HepG2 (cell line): Measurements from ENCODE around the gene THRAP3. TPM values are rescaled to one million over a fixed set of nuclear protein-coding genes. Genes with fewer than 3 reads are reported as not detected.
A peak's percentile ranks its signal among the peaks of the same experiment; 100 is the strongest.

Experiments used
- ATAC-seq: fragments of 200-7000 bp; cut with Tn5 transposase; 3 replicates; pipeline ENCODE4 v1.9.1; 2020; ENCODE audit warnings: mild to moderate bottlenecking, moderate library complexity
- BruUV-seq: library from RNA; stranded (reverse); fragments of 400-500 nt; replicated peaks from 2 replicates; lab custom pipeline; 2021; lab: Mats Ljungman, UMichigan
- CTCF ChIA-PET: fragments of 300-600 bp; formaldehyde crosslinking; extraction: SDS; loops from one replicate; lab custom pipeline; 2021; ENCODE audit warnings: low total read pairs, inconsistent platforms, low intra/inter-chr PET ratio; lab: Yijun Ruan, JAX
- POLR2A ChIA-PET: fragments of 350-600 bp; sonication (Branson Sonifier 250); formaldehyde crosslinking; loops from one replicate; lab custom pipeline; 2020; ENCODE audit warnings: antibody characterized with exemption, inconsistent platforms; lab: Yijun Ruan, JAX
- DNase-seq: peaks from one replicate; pipeline ENCODE4 v3.0.0-alpha.2; 2015; ENCODE audit warnings: low spot score
- FAIRE-seq: peaks from 3 replicates; lab custom pipeline; 2011; peaks lifted over from hg19 to GRCh38; lab: Jason Lieb, UNC
- H2AFZ ChIP-seq: one replicate; pipeline ENCODE4 v1.6.1; 2011; ENCODE audit warnings: low read length, inconsistent platforms
- H3K27ac ChIP-seq: fragments of 300-600 bp; 3 replicates; pipeline ENCODE4 v1.8.0; 2011; ENCODE audit warnings: mixed run types, mild to moderate bottlenecking, mixed read lengths, low read length, inconsistent platforms; ENCODE audit not compliant: insufficient read depth; ENCODE audit errors: extremely low read length
- H3K27me3 ChIP-seq, 2 experiments: fragments of 200-600 bp in 1 of 2; 2 replicates in 1 of 2; 3 replicates in 1 of 2; pipeline versions ENCODE4 v1.6.0 to v1.8.0; 2011; ENCODE audit warnings: low read length in 2 of 2, mild to moderate bottlenecking in 2 of 2, moderate library complexity in 2 of 2, inconsistent platforms in 1 of 2; ENCODE audit not compliant: insufficient read depth in 2 of 2, control insufficient read depth in 1 of 2
- H3K36me3 ChIP-seq, 2 experiments: fragments of 200-600 bp in 1 of 2; replicated peaks in 1 of 2; 2 replicates in 1 of 2; 3 replicates in 1 of 2; pipeline versions ENCODE4 v1.5.1 to v1.8.0; 2011; ENCODE audit warnings: low read length in 2 of 2, inconsistent platforms in 1 of 2; ENCODE audit not compliant: insufficient read depth in 2 of 2, control insufficient read depth in 1 of 2
- H3K4me1 ChIP-seq: 2 replicates; pipeline ENCODE4 v1.5.1; 2012; ENCODE audit warnings: low read length, inconsistent platforms; ENCODE audit not compliant: insufficient read depth
- H3K4me2 ChIP-seq: 2 replicates; pipeline ENCODE4 v1.6.0; 2011; ENCODE audit warnings: low read depth, low read length, inconsistent platforms
- H3K4me3 ChIP-seq, 3 experiments: fragments of 200-600 bp in 1 of 3; sonication (generic), shearing (Covaris generic) in 1 of 3; replicated peaks in 1 of 3; 2 replicates each; pipeline ENCODE4 v1.5.1; 2011 to 2016; ENCODE audit warnings: low read length in 3 of 3, inconsistent platforms in 2 of 3, low read depth in 2 of 3, mild to moderate bottlenecking in 2 of 3, control low read depth in 1 of 3, mixed read lengths in 1 of 3; ENCODE audit not compliant: insufficient read depth in 1 of 3
- H3K79me2 ChIP-seq: one replicate; pipeline ENCODE4 v1.6.1; 2011; ENCODE audit warnings: low read length, inconsistent platforms; ENCODE audit not compliant: insufficient read depth
- H3K9ac ChIP-seq: 2 replicates; pipeline ENCODE4 v1.6.0; 2011; ENCODE audit warnings: mild to moderate bottlenecking, low read depth, low read length, inconsistent platforms; ENCODE audit not compliant: insufficient read depth
- H3K9me3 ChIP-seq: 2 replicates; pipeline ENCODE4 v1.5.1; 2012; ENCODE audit warnings: mild to moderate bottlenecking, low read length
- H4K20me1 ChIP-seq: 2 replicates; pipeline ENCODE4 v1.6.0; 2011; ENCODE audit warnings: inconsistent platforms, mild to moderate bottlenecking, low read length, moderate library complexity; ENCODE audit not compliant: insufficient read depth
- ISL2 ChIP-seq: sonication (generic); formaldehyde crosslinking; IDR thresholded peaks from 2 replicates; pipeline ENCODE4 v1.5.0; 2020; ENCODE audit warnings: missing genetic modification reagents
- SALL2 ChIP-seq: sonication (generic); formaldehyde crosslinking; IDR thresholded peaks from 2 replicates; pipeline ENCODE4 v1.8.1; 2023; ENCODE audit warnings: mild to moderate bottlenecking, missing genetic modification reagents, inconsistent platforms
- ZFX ChIP-seq: sonication (generic); formaldehyde crosslinking; IDR thresholded peaks from 2 replicates; pipeline ENCODE4 v1.4.0; 2020; ENCODE audit warnings: mild to moderate bottlenecking, low read depth, missing genetic modification reagents, moderate library complexity
- ZNF615 ChIP-seq: sonication (generic); formaldehyde crosslinking; IDR thresholded peaks from 2 replicates; pipeline ENCODE4 v1.5.0; 2020; ENCODE audit warnings: mild to moderate bottlenecking, missing genetic modification reagents, borderline replicate concordance
- ZNF768 ChIP-seq: sonication (generic); formaldehyde crosslinking; IDR thresholded peaks from 2 replicates; pipeline ENCODE4 v1.4.0; 2020; ENCODE audit warnings: missing genetic modification reagents
- ZNF839 ChIP-seq: sonication (generic); formaldehyde crosslinking; IDR thresholded peaks from 2 replicates; pipeline ENCODE4 v1.4.0; 2020; ENCODE audit warnings: missing genetic modification reagents, mild to moderate bottlenecking, borderline replicate concordance
- WGBS: methylation state at CpG from one replicate; pipeline ENCODE4 v1.1.6; 2017; ENCODE audit warnings: low lambda C conversion rate; 5-methylcytosine and 5-hydroxymethylcytosine counted together
- in situ Hi-C: cut with HindIII; loops from 2 replicates; pipeline ENCODE4 v1.10.0; 2017; ENCODE audit warnings: low pct_unique_long_range_greater_than_20kb; ENCODE audit not compliant: extremely low pct_ligation_motif_present
- intact Hi-C: fragments of 100-400 bp; cut with micrococcal nuclease; formaldehyde crosslinking; loops from one replicate; pipeline ENCODE4 v1.10.0; 2022; ENCODE audit not compliant: unreplicated experiment
- polyA plus RNA-seq, 8 experiments: library from polyadenylated mRNA; depleted of rRNA in 3 of 8; stranded (reverse) in 7 of 8; unstranded in 1 of 8; fragments of >200 nt; fragmentation: Illumina TruSeq in 4 of 8; extraction: Trizol in 4 of 8; gene quantifications; 2 replicates each; pipeline versions ENCODE4 v1.2.1 to v1.2.3, GENCODE V29; 2011 to 2016; ENCODE audit warnings: low read depth in 4 of 8, missing spikeins in 1 of 8, mixed read lengths in 1 of 8; ENCODE audit not compliant: insufficient read depth in 1 of 8
- total RNA-seq, 5 experiments: library from RNA; depleted of rRNA; stranded (reverse); fragments of >200 nt; fragmentation: Illumina TruSeq; extraction: Trizol; gene quantifications; 2 replicates each; pipeline ENCODE4 v1.2.3, GENCODE V29; 2016; ENCODE audit warnings: low read depth in 1 of 5
- TF ChIP-seq, protein P1 (sequence below): sonication (generic); formaldehyde crosslinking; IDR thresholded peaks from 2 replicates; pipeline ENCODE4 v1.4.0; 2020; ENCODE audit warnings: missing genetic modification reagents
- TF ChIP-seq, protein P2 (sequence below): IDR thresholded peaks from 2 replicates; pipeline ENCODE4 v1.6.1; 2016; ENCODE audit warnings: missing genetic modification reagents, missing compliant biosample characterization
- TF ChIP-seq, protein P3 (sequence below): sonication (generic); formaldehyde crosslinking; IDR thresholded peaks from 2 replicates; pipeline ENCODE4 v1.4.0; 2020; ENCODE audit warnings: mild to moderate bottlenecking, low read depth, missing genetic modification reagents
- TF ChIP-seq, protein P4 (sequence below): sonication (generic); formaldehyde crosslinking; IDR thresholded peaks from 2 replicates; pipeline ENCODE4 v1.8.0; 2022; ENCODE audit warnings: mild to moderate bottlenecking, missing genetic modification reagents, borderline replicate concordance

THRAP3 gene
- total and polyA plus RNA-seq, 2 of the 13 experiments (the other 11 are each of a cell fraction or from before 2014, with no cell fraction given): 45.0 to 92.6 TPM

DNA sequence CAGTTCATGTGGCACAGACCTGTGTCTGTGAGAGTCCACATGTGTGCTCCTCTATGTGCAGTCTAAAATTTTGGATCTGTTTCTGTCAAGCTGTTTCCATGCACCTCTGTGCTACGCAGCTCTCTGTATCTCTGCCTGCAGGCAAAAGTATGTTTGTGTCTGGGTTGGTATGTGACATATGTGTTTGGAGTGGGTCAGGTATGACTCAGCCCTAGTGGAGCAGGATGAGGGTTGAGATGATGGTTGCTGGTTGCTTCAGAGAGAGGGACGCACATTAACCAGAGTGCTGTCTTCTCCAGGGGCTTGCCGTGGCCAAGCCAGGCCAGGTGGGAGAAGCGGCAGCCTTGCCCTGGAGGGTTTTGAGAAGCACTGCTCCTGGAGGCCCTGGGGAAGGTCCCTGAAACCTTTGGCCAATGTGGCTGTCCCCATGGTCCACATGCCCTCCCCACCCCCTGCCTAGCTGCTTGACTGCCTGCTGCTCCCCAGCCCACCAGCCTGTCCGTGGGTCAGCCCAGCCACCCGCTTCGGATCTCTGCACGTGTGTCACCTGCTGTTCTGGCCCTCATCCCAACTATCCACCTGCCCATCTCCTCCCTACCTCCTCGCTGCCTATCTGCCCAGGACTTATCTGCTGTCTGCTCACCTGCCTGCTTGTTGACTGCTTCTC is 103.3 kb downstream of the THRAP3 start (continued):
- TF ChIP-seq, protein P1, sequence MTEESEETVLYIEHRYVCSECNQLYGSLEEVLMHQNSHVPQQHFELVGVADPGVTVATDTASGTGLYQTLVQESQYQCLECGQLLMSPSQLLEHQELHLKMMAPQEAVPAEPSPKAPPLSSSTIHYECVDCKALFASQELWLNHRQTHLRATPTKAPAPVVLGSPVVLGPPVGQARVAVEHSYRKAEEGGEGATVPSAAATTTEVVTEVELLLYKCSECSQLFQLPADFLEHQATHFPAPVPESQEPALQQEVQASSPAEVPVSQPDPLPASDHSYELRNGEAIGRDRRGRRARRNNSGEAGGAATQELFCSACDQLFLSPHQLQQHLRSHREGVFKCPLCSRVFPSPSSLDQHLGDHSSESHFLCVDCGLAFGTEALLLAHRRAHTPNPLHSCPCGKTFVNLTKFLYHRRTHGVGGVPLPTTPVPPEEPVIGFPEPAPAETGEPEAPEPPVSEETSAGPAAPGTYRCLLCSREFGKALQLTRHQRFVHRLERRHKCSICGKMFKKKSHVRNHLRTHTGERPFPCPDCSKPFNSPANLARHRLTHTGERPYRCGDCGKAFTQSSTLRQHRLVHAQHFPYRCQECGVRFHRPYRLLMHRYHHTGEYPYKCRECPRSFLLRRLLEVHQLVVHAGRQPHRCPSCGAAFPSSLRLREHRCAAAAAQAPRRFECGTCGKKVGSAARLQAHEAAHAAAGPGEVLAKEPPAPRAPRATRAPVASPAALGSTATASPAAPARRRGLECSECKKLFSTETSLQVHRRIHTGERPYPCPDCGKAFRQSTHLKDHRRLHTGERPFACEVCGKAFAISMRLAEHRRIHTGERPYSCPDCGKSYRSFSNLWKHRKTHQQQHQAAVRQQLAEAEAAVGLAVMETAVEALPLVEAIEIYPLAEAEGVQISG (CRISPR knock-in tag): no peak
- TF ChIP-seq ZNF768 (CRISPR knock-in tag) (no peak), ZNF615 (no peak), SALL2 (CRISPR knock-in tag) (no peak)
- TF ChIP-seq, protein P2, sequence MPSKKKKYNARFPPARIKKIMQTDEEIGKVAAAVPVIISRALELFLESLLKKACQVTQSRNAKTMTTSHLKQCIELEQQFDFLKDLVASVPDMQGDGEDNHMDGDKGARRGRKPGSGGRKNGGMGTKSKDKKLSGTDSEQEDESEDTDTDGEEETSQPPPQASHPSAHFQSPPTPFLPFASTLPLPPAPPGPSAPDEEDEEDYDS: no peak
- TF ChIP-seq, protein P3, sequence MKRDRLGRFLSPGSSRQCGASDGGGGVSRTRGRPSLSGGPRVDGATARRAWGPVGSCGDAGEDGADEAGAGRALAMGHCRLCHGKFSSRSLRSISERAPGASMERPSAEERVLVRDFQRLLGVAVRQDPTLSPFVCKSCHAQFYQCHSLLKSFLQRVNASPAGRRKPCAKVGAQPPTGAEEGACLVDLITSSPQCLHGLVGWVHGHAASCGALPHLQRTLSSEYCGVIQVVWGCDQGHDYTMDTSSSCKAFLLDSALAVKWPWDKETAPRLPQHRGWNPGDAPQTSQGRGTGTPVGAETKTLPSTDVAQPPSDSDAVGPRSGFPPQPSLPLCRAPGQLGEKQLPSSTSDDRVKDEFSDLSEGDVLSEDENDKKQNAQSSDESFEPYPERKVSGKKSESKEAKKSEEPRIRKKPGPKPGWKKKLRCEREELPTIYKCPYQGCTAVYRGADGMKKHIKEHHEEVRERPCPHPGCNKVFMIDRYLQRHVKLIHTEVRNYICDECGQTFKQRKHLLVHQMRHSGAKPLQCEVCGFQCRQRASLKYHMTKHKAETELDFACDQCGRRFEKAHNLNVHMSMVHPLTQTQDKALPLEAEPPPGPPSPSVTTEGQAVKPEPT (CRISPR knock-in tag): no peak

DNA sequence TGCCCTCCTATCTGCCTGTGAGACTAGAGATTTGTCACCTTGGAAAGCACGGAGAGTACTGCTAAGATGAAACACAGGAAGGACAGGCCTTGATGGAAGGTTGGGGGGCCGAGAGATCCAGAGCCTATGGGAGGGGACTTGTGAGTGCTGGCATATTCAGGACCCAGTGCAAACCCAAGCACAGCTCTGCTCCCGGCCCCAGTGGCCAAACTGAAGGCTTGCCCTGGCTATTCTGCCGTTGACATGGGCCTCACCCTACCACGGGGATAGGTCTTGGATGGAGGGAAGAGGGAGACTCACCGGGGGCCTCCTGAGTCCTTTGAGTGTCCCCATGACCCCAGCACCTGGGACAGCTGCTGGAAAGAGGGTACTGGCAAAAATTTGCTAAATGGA is 103.8 kb downstream of the THRAP3 start:
- Histone ChIP-seq H4K20me1 (no peaks in the 10 kb centered on the region), H3K4me2 (0 out of 2 replicates have a peak overlapping the region, but pooled peaks have one; percentile 0), H3K27ac (no peak overlapping the region), H3K4me1 (peaks cover 66% of the 10 kb centered on the region), H3K79me2 (no peaks in the 10 kb centered on the region), H3K9me3 (no peaks in the 10 kb centered on the region), H2AFZ (no peak overlapping the region), H3K4me3 (no peak overlapping the region; a peak in 1 of 6 replicates), H3K9ac (0 out of 2 replicates have a peak overlapping the region, but pooled peaks have one; percentile 2), H3K36me3 (no peaks in the 10 kb centered on the region), H3K27me3 (peaks cover 0 to 25% of the 10 kb centered on the region in 2 experiments; a peak in 3 of 5 replicates)
- ATAC-seq (peak; percentile 15), DNase-seq (no peak), FAIRE-seq (no peak)
- in situ Hi-C loops: no loop called here
- 6% methylated on average over 3 of the region's 6 CpGs for WGBS
- no TSS peak for BruUV-seq
- ChIA-PET CTCF (no interaction called here), POLR2A (interaction anchor here (1.3 kb wide), 1 partner anchor 73 kb away, joined by 5 read pairs; no protein-coding TSS in a partner anchor)
- TF ChIP-seq ISL2 (CRISPR knock-in tag) (no peak), ZFX (CRISPR knock-in tag) (no peak), ZNF839 (no peak)
- TF ChIP-seq, protein P4, sequence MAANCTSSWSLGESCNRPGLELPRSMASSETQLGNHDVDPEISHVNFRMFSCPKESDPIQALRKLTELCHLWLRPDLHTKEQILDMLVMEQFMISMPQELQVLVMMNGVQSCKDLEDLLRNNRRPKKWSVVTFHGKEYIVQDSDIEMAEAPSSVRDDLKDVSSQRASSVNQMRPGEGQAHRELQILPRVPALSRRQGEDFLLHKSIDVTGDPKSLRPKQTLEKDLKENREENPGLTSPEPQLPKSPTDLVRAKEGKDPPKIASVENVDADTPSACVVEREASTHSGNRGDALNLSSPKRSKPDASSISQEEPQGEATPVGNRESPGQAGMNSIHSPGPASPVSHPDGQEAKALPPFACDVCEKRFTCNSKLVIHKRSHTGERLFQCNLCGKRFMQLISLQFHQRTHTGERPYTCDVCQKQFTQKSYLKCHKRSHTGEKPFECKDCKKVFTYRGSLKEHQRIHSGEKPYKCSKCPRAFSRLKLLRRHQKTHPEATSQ: no peak
- intact Hi-C loops: no loop called here
